KG1 (cell line): Measurements from ENCODE around the gene CTH.
"Not testable (repeated sequence)": the region's sequence is repeated elsewhere in the genome, so short reads cannot be mapped to it uniquely, and the experiment has no call there.

ENCODE experiments used
- DNase-seq: peaks from one replicate; lab custom pipeline; 2025; lab: John Stamatoyannopoulos, UW

Gene CTH

GRCh38 chr1:70409136-70409535 is 1.9 kb upstream of the CTH start:
- DNase-seq, result no peak

GRCh38 chr1:70411360-70411844 is 334 bp downstream of the CTH start:
- no peak for DNase-seq

- no peak for DNase-seq
These were observed 4.8 kb downstream of the CTH start for GRCh38 chr1:70415882-70416281.

GRCh38 chr1:70418973-70419734 is 8.1 kb downstream of the CTH start:
- DNase-seq, result not testable (repeated sequence)

GRCh38 chr1:70420320-70420719 is 9.3 kb downstream of the CTH start:
- DNase-seq, result no peak

- DNase-seq, result no peak
These were observed 15.4 kb downstream of the CTH start for GRCh38 chr1:70426154-70427131.

- DNase-seq, result no peak
These were observed 16.9 kb downstream of the CTH start for GRCh38 chr1:70427976-70428375.

- no peak for DNase-seq
These were observed 18.2 kb downstream of the CTH start for GRCh38 chr1:70429219-70429618.

GRCh38 chr1:70429757-70430156 is 18.7 kb downstream of the CTH start:
- no peak for DNase-seq

GRCh38 chr1:70431317-70431716 is 20.2 kb downstream of the CTH start:
- no peak for DNase-seq

- DNase-seq, result no peak
These were observed 20.8 kb downstream of the CTH start for GRCh38 chr1:70431874-70432273.

- DNase-seq, result no peak
These were observed 23.3 kb downstream of the CTH start for GRCh38 chr1:70434253-70434859.

- no peak for DNase-seq
These were observed 25.7 kb downstream of the CTH start for GRCh38 chr1:70436622-70437251.

GRCh38 chr1:70438529-70438928 is 27.5 kb downstream of the CTH start:
- DNase-seq, result no peak

- no peak for DNase-seq
These were observed 29.7 kb downstream of the CTH start for GRCh38 chr1:70440642-70441391.

- no peak for DNase-seq
These were observed 30.4 kb downstream of the CTH start for GRCh38 chr1:70441392-70442035.

- DNase-seq, result no peak
These were observed 31.4 kb downstream of the CTH start for GRCh38 chr1:70442490-70442889.

GRCh38 chr1:70443739-70444138 is 32.7 kb downstream of the CTH start:
- no peak for DNase-seq

- DNase-seq, result no peak
These were observed 38.0 kb downstream of the CTH start for GRCh38 chr1:70449049-70449448.

- DNase-seq, result not testable (repeated sequence)
These were observed 41.3 kb downstream of the CTH start for GRCh38 chr1:70452164-70452939.
